ENCODE data around the gene NR1D2.

GRCh38 chr3:24005669-24006068 lies 60.6 kb downstream of the NR1D2 start:
- no peak for TF ChIP-seq CTCF (IDR thresholded peaks at IDR 0.05)
- no peak for TF ChIP-seq SMAD3 (CRISPR knock-in tag; IDR thresholded peaks at IDR 0.05; ENCODE audit: borderline replicate concordance)
- no peak for TF ChIP-seq ZNF219 (CRISPR knock-in tag; IDR thresholded peaks at IDR 0.05; ENCODE audit: borderline replicate concordance)

Data from WTC11 (cell line).